Natural killer cell (primary cell): ENCODE data around the gene TEP1. TPM values are rescaled to one million over a fixed set of nuclear protein-coding genes. Genes with fewer than 3 reads are reported as not detected.

Experiments used
- ATAC-seq, 3 donors: fragments of 150-1000 bp in 2 of 3; fragments of 200-7000 bp in 1 of 3; cut with Tn5 transposase; 1 replicate in 1 of 3; 2 replicates in 2 of 3; pipeline ENCODE4 v1.10.0; 2021; ENCODE audit warnings: mild to moderate bottlenecking in 2 of 3, moderate library complexity in 2 of 3
- DNase-seq, 2 donors: peaks; one replicate each; pipeline versions ENCODE4 v3.0.0 to v3.0.0-alpha.2; 2013 to 2021; ENCODE audit warnings: mixed read lengths in 1 of 2
- H3K27ac ChIP-seq: one replicate; pipeline ENCODE4 v1.5.1; 2013; ENCODE audit warnings: mild to moderate bottlenecking, low read length
- H3K27me3 ChIP-seq: one replicate; pipeline ENCODE4 v1.6.1; 2013; ENCODE audit warnings: low read length; ENCODE audit not compliant: control insufficient read depth, insufficient read depth
- H3K36me3 ChIP-seq: one replicate; pipeline ENCODE4 v1.6.1; 2013; ENCODE audit warnings: low read length; ENCODE audit not compliant: control insufficient read depth, insufficient read depth
- H3K4me1 ChIP-seq: one replicate; pipeline ENCODE4 v1.6.1; 2013; ENCODE audit warnings: low read length; ENCODE audit not compliant: control insufficient read depth, insufficient read depth
- H3K4me3 ChIP-seq: one replicate; pipeline ENCODE4 v1.5.1; 2013; ENCODE audit warnings: low read length
- H3K9me3 ChIP-seq: one replicate; pipeline ENCODE4 v1.6.1; 2013; ENCODE audit warnings: low read length; ENCODE audit not compliant: control insufficient read depth, insufficient read depth
- H3K27ac Mint-ChIP-seq, 2 donors: one replicate each; pipeline ENCODE4 v1.8.0; 2022; ENCODE audit warnings: mild to moderate bottlenecking in 2 of 2, mixed read lengths in 2 of 2, moderate library complexity in 1 of 2
- H3K27me3 Mint-ChIP-seq, 2 donors: one replicate each; pipeline ENCODE4 v1.8.0; 2022; ENCODE audit warnings: low read depth in 2 of 2, mixed read lengths in 2 of 2
- H3K36me3 Mint-ChIP-seq: one replicate; pipeline ENCODE4 v1.8.0; 2022; ENCODE audit warnings: mixed read lengths
- H3K4me1 Mint-ChIP-seq, 2 donors: one replicate each; pipeline ENCODE4 v1.8.0; 2022; ENCODE audit warnings: mixed read lengths in 2 of 2
- H3K4me3 Mint-ChIP-seq: one replicate; pipeline ENCODE4 v1.8.0; 2022; ENCODE audit warnings: mild to moderate bottlenecking, moderate library complexity, mixed read lengths
- H3K9me3 Mint-ChIP-seq, 2 donors: one replicate each; pipeline ENCODE4 v1.8.0; 2022; ENCODE audit warnings: mixed read lengths in 2 of 2
- WGBS: methylation state at CpG from one replicate; pipeline ENCODE4 v1.1.7; 2013; ENCODE audit warnings: missing lambda C conversion rate; ENCODE audit not compliant: insufficient coverage; 5-methylcytosine and 5-hydroxymethylcytosine counted together
- intact Hi-C: fragments of 100-400 bp; cut with micrococcal nuclease; formaldehyde crosslinking; loops from one replicate; pipeline ENCODE4 v1.14.2; 2022
- total RNA-seq, 4 donors: library from RNA; stranded (reverse); fragments of 120-200 nt in 1 of 4; gene quantifications; one replicate each; pipeline versions ENCODE4 v1.2.3 to v1.2.4, GENCODE V29; 2013 to 2022
- TF ChIP-seq, protein P1 (sequence below): fragments of 200-600 bp; IDR thresholded peaks from one replicate; pipeline ENCODE4 v1.8.0; 2022; ENCODE audit warnings: antibody characterized with exemption

The TEP1 gene
- total RNA-seq, 3 donors from 2014 or later (not counting 1 experiment from before 2014, with no cell fraction given) = 76.3 to 83.2 (median 80.8) TPM

DNA sequence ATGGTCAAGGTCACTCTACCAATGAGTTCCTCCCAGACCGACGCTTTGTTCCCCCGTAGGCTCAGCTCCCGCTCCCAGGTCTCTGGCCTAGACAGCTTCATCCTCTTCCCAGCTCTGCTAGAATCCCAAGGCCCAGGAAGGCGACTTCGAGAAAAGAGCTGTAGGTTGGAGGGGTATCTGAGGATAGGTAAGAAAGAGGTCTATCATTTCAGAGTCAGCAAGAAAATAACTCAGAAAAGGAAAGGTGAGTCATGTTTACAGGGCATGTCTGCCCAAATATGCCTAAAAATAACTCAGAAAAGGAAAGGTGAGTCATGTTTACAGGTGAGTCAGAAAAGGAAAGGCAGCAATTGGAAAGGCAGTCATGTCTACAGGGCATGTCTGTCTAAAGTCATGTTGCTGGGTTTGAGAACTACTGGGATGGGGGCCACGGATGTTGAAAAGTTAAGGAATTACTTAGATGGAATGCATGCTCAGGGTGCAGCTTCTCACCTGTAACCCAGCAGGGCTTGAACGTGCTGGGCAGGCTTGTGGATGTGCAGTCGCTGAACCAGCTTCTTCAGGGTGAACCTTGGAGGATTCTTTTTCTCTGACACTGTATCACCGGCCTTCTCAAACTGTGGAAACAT is 12.2 kb downstream of the TEP1 start:
- no peaks in the 10 kb centered on the region for H3K4me1 ChIP-seq

DNA sequence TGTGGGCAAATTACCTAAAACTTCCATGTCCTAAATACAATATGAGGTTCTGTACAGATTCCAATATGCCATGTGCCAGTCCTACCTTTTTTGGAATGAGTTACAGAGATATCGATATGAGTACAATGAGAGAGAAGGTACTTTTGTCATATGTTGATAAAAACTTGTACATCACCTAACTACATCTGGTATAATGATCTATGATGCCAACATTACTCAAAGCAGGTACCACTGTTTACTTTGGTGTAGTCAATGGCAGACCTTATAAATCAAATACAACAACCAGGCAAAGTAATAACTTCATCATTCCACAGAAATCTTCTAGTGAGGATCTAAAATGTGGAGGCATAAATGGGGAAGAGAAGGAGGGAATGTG is 12.7 kb downstream of the TEP1 start:
- Mint-ChIP-seq H3K9me3 (no peaks in the 10 kb centered on the region), H3K27ac (no peak overlapping the region), H3K4me3 (no peak overlapping the region), H3K36me3 (peaks cover 35% of the 10 kb centered on the region), H3K4me1 (peaks cover 9 to 10% of the 10 kb centered on the region in 2 donors), H3K27me3 (no peaks in the 10 kb centered on the region)
- Histone ChIP-seq H3K4me3 (no peak overlapping the region), H3K4me1 (no peaks in the 10 kb centered on the region), H3K27ac (no peak overlapping the region), H3K27me3 (no peaks in the 10 kb centered on the region), H3K36me3 (peaks cover 78% of the 10 kb centered on the region), H3K9me3 (no peaks in the 10 kb centered on the region)
- intact Hi-C loops = no loop called here
- ATAC-seq (no peak), DNase-seq (no peak)
- no CpG with 5 or more reads among the region's 1 CpG for WGBS
- TF ChIP-seq, protein P1, sequence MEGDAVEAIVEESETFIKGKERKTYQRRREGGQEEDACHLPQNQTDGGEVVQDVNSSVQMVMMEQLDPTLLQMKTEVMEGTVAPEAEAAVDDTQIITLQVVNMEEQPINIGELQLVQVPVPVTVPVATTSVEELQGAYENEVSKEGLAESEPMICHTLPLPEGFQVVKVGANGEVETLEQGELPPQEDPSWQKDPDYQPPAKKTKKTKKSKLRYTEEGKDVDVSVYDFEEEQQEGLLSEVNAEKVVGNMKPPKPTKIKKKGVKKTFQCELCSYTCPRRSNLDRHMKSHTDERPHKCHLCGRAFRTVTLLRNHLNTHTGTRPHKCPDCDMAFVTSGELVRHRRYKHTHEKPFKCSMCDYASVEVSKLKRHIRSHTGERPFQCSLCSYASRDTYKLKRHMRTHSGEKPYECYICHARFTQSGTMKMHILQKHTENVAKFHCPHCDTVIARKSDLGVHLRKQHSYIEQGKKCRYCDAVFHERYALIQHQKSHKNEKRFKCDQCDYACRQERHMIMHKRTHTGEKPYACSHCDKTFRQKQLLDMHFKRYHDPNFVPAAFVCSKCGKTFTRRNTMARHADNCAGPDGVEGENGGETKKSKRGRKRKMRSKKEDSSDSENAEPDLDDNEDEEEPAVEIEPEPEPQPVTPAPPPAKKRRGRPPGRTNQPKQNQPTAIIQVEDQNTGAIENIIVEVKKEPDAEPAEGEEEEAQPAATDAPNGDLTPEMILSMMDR = no peak

More for the DNA sequence above, 12.2 kb downstream of the TEP1 start:
- DNase-seq = no peak
- WGBS = 96% methylated on average over 10 of the region's 10 CpGs
- peaks cover 75% of the 10 kb centered on the region for H3K36me3 ChIP-seq
- H3K36me3 Mint-ChIP-seq = peaks cover 30% of the 10 kb centered on the region
- no peak overlapping the region for H3K27ac Mint-ChIP-seq
- ATAC-seq = no peak
- intact Hi-C loops = no loop called here
- TF ChIP-seq, protein P1 = no peak
- no peak overlapping the region for H3K4me3 ChIP-seq
- no peak overlapping the region for H3K27ac ChIP-seq
- H3K4me1 Mint-ChIP-seq = peaks cover 12 to 13% of the 10 kb centered on the region in 2 donors
- no peaks in the 10 kb centered on the region for H3K27me3 Mint-ChIP-seq
- no peak overlapping the region for H3K4me3 Mint-ChIP-seq
- H3K9me3 ChIP-seq = no peaks in the 10 kb centered on the region
- H3K9me3 Mint-ChIP-seq = no peaks in the 10 kb centered on the region
- no peaks in the 10 kb centered on the region for H3K27me3 ChIP-seq

DNA sequence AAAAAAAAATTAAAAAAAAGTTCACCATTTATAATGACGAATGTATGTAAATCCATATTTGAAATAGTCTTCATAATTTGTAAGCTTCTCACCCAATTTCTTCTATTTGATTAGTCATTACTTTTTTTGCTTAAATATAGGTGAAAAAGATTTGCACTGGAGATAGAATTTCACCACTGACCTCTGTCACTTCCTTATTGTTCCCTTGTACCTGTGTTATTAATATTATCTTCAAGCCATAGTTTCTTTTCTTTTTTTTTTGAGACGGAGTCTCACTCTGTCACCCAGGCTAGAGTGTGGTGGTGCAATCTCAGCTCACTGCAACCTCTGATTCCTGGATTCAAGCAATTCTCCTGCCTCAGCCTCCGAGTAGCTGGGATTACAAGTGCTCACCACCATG is 15.8 kb downstream of the TEP1 start:
- no peaks in the 10 kb centered on the region for H3K4me1 ChIP-seq
- DNase-seq = no peak
- H3K36me3 ChIP-seq = peaks cover 73% of the 10 kb centered on the region
- intact Hi-C loops = no loop called here
- no peaks in the 10 kb centered on the region for H3K27me3 Mint-ChIP-seq
- no peak overlapping the region for H3K27ac ChIP-seq
- TF ChIP-seq, protein P1 = no peak
- H3K4me3 ChIP-seq = no peak overlapping the region
- H3K27me3 ChIP-seq = no peaks in the 10 kb centered on the region
- no peaks in the 10 kb centered on the region for H3K9me3 Mint-ChIP-seq
- WGBS = 100% methylated on average over 2 of the region's 3 CpGs
- no peak for ATAC-seq
- H3K27ac Mint-ChIP-seq = no peak overlapping the region
- no peak overlapping the region for H3K4me3 Mint-ChIP-seq
- peaks cover 38% of the 10 kb centered on the region for H3K36me3 Mint-ChIP-seq
- H3K4me1 Mint-ChIP-seq = no peaks in the 10 kb centered on the region
- H3K9me3 ChIP-seq = no peaks in the 10 kb centered on the region

DNA sequence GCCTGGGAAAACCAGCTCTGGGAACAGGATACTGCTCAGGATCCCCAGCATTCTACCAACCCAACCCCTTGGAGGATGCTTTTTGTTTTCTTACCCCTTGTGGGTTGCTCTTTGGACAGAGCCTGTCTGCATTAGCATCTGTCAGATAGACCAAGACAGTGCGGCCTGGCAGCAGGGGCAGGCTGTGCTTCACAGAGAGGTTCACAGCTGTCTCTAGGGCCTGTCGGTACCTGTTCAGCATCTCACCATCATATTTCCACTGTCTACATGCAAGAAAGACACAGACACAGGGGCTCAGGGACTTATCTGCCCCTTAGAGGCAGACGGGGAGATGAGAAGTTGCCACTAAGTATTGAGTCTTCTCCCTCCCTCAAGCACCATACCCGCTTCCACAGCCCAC is 21.8 kb downstream of the TEP1 start:
- ATAC-seq (no peak), DNase-seq (no peak)
- H3K27me3 Mint-ChIP-seq = no peaks in the 10 kb centered on the region
- WGBS = 98% methylated on average over 2 of the region's 4 CpGs
- no peak overlapping the region for H3K4me3 ChIP-seq
- no peaks in the 10 kb centered on the region for H3K9me3 ChIP-seq
- peaks cover 84% of the 10 kb centered on the region for H3K36me3 ChIP-seq
- no peak overlapping the region for H3K27ac Mint-ChIP-seq
- no peak overlapping the region for H3K27ac ChIP-seq
- H3K27me3 ChIP-seq = no peaks in the 10 kb centered on the region
- H3K4me1 ChIP-seq = no peaks in the 10 kb centered on the region
- TF ChIP-seq, protein P1 = no peak
- intact Hi-C loops = no loop called here
- H3K36me3 Mint-ChIP-seq = peaks cover 39% of the 10 kb centered on the region
- no peak overlapping the region for H3K4me3 Mint-ChIP-seq
- no peaks in the 10 kb centered on the region for H3K4me1 Mint-ChIP-seq
- H3K9me3 Mint-ChIP-seq = no peaks in the 10 kb centered on the region
